ENCODE results near the gene PCLO. TPM values are rescaled to one million over a fixed set of nuclear protein-coding genes. Genes with fewer than 3 reads are reported as not detected.
A peak's percentile ranks its signal among the peaks of the same experiment; 100 is the strongest.

The PCLO gene
- total RNA-seq, 2 donors from 2014 or later = 0.78 to 0.95 TPM

- DNase-seq (ENCODE audit: low spot score) = no peak
- Histone ChIP-seq H3K27me3 (replicated peaks; ENCODE audit: insufficient read depth) (no peaks in the 10 kb centered on the region), H3K9me3 (no peaks in the 10 kb centered on the region), H3K36me3 (no peaks in the 10 kb centered on the region), H3K4me1 (ENCODE audit: control insufficient read depth in 1 of 2, low read depth in 2 of 2) (no peaks in the 10 kb centered on the region), H3K4me3 (no peak overlapping the region), H3K27ac (no peak overlapping the region)
- TF ChIP-seq, protein P1, sequence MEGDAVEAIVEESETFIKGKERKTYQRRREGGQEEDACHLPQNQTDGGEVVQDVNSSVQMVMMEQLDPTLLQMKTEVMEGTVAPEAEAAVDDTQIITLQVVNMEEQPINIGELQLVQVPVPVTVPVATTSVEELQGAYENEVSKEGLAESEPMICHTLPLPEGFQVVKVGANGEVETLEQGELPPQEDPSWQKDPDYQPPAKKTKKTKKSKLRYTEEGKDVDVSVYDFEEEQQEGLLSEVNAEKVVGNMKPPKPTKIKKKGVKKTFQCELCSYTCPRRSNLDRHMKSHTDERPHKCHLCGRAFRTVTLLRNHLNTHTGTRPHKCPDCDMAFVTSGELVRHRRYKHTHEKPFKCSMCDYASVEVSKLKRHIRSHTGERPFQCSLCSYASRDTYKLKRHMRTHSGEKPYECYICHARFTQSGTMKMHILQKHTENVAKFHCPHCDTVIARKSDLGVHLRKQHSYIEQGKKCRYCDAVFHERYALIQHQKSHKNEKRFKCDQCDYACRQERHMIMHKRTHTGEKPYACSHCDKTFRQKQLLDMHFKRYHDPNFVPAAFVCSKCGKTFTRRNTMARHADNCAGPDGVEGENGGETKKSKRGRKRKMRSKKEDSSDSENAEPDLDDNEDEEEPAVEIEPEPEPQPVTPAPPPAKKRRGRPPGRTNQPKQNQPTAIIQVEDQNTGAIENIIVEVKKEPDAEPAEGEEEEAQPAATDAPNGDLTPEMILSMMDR (IDR thresholded peaks at IDR 0.05) = no peak
- ATAC-seq (ENCODE audit: insufficient number of reproducible peaks, low FRiP score, low read depth) = no peak
Observed at GRCh38 chr7:82816272-82816671, 346.4 kb downstream of the PCLO start.

- Histone ChIP-seq H3K4me1 (ENCODE audit: control insufficient read depth in 1 of 2, low read depth in 2 of 2) (no peaks in the 10 kb centered on the region), H3K27me3 (replicated peaks; ENCODE audit: insufficient read depth) (no peaks in the 10 kb centered on the region), H3K9me3 (no peaks in the 10 kb centered on the region), H3K27ac (no peak overlapping the region), H3K4me3 (no peak overlapping the region), H3K36me3 (no peaks in the 10 kb centered on the region)
- no peak for ATAC-seq (ENCODE audit: insufficient number of reproducible peaks, low FRiP score, low read depth)
- TF ChIP-seq, protein P1 (IDR thresholded peaks at IDR 0.05) = peak; percentile 16
- DNase-seq (ENCODE audit: low spot score) = no peak
Observed at GRCh38 chr7:82810558-82811259, 352.0 kb downstream of the PCLO start.

DNA sequence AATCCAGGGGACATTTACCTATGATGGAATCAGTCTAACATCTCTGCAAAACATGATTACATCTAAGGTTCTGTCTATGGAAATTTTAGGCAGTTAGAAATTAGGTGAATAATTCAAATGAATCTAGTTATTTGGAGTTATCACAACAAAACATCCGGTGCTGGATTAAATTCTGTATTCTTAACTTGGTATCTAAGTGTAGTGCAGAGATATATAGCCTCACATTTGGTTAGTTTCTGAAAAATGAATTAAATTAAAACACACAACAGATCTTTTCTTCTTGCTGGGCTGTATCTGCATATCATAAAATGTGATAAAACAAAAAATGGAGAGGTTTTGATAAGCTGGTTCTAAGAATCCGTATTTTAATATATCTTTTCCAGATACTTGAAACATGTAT, 354.1 kb downstream of the PCLO start:
- H3K4me1 ChIP-seq (ENCODE audit: control insufficient read depth in 1 of 2, low read depth in 2 of 2) = no peaks in the 10 kb centered on the region
- ATAC-seq (ENCODE audit: insufficient number of reproducible peaks, low FRiP score, low read depth) (no peak), DNase-seq (ENCODE audit: low spot score) (no peak)
- no peak overlapping the region for H3K27ac ChIP-seq
- H3K9me3 ChIP-seq = no peaks in the 10 kb centered on the region
- no peaks in the 10 kb centered on the region for H3K36me3 ChIP-seq
- H3K27me3 ChIP-seq (replicated peaks; ENCODE audit: insufficient read depth) = no peaks in the 10 kb centered on the region
- TF ChIP-seq, protein P1 (IDR thresholded peaks at IDR 0.05) = no peak
- no peak overlapping the region for H3K4me3 ChIP-seq

DNA sequence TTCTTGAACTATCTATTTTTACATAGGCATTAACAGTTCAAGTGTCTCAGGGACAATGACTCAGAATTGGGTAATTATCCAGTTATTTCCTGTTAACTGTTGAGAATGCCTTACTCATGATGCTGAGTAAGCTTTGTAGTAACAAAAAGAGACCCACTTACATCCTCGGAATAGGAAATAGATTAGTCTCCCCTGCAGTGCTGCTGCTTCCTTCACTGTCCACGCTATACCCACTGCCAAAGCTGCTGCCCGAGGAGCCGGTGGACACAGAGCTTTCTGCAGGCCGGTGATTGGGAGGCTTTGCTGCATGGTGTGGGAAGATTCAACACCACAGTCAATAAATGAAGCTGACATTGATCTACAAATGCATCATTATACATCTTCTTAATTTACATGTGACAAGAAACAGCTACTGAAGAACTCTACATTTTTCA, 357.1 kb downstream of the PCLO start:
- DNase-seq (ENCODE audit: low spot score) (no peak), ATAC-seq (ENCODE audit: insufficient number of reproducible peaks, low FRiP score, low read depth) (no peak)
- TF ChIP-seq, protein P1 (IDR thresholded peaks at IDR 0.05) = no peak
- Histone ChIP-seq H3K4me1 (ENCODE audit: control insufficient read depth in 1 of 2, low read depth in 2 of 2) (no peaks in the 10 kb centered on the region), H3K27ac (no peak overlapping the region), H3K4me3 (no peak overlapping the region), H3K27me3 (replicated peaks; ENCODE audit: insufficient read depth) (no peaks in the 10 kb centered on the region), H3K36me3 (no peaks in the 10 kb centered on the region), H3K9me3 (no peaks in the 10 kb centered on the region)

DNA sequence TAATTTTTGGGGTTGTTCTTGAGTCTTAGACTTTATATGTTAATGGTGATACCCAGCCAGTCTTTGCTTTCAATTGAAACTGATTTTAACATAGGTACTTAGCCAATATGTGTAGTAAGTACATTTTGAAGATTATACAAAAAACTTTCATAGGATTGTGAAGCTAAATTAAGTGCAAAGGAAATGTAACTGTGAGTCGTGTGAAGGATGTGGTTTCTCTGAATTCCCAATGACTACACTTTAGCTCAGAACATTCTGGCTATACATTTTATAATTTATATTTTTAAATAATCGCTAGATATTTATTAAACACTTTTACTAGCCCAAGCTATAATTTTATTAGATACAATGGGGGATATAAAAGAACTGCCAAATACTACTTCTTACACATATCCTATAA, 359.3 kb downstream of the PCLO start:
- H3K27me3 ChIP-seq (replicated peaks; ENCODE audit: insufficient read depth) = no peaks in the 10 kb centered on the region
- H3K4me1 ChIP-seq (ENCODE audit: control insufficient read depth in 1 of 2, low read depth in 2 of 2) = no peaks in the 10 kb centered on the region
- no peak for ATAC-seq (ENCODE audit: insufficient number of reproducible peaks, low FRiP score, low read depth)
- TF ChIP-seq, protein P1 (IDR thresholded peaks at IDR 0.05) = no peak
- no peak for DNase-seq (ENCODE audit: low spot score)
- H3K9me3 ChIP-seq = no peaks in the 10 kb centered on the region
- H3K27ac ChIP-seq = no peak overlapping the region
- H3K36me3 ChIP-seq = no peaks in the 10 kb centered on the region
- no peak overlapping the region for H3K4me3 ChIP-seq

Measured in thoracic aorta (tissue), 2 donors.